Measurements from ENCODE around the gene SOST. TPM values are rescaled to one million over a fixed set of nuclear protein-coding genes. Genes with fewer than 3 reads are reported as not detected.
A peak's percentile ranks its signal among the peaks of the same experiment; 100 is the strongest.

SOST gene
- total RNA-seq, 1 donor from 2014 or later = not detected

DNA sequence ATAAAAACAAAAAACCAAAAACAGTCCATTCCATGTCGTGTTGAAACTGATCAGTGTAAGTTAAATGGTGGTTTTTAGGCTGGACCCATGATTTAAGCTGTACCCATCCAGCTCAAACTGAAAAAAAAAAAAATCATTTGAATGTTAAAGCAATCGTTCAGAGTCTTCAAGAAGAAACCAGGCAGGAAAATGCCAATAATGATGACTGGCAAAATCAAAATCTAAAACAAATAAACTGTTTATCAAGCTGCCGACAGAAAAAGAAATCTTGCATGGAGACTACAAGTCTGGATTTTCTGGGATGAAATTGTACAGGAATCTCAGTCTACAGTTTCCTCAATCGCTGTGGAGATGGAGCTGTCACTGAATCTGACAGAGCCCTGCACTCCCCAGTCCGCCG is 40.7 kb downstream of the SOST start:
- ATAC-seq (no peak), DNase-seq (no peak)
- intact Hi-C loops (cut with DNase I) = no loop called here

DNA sequence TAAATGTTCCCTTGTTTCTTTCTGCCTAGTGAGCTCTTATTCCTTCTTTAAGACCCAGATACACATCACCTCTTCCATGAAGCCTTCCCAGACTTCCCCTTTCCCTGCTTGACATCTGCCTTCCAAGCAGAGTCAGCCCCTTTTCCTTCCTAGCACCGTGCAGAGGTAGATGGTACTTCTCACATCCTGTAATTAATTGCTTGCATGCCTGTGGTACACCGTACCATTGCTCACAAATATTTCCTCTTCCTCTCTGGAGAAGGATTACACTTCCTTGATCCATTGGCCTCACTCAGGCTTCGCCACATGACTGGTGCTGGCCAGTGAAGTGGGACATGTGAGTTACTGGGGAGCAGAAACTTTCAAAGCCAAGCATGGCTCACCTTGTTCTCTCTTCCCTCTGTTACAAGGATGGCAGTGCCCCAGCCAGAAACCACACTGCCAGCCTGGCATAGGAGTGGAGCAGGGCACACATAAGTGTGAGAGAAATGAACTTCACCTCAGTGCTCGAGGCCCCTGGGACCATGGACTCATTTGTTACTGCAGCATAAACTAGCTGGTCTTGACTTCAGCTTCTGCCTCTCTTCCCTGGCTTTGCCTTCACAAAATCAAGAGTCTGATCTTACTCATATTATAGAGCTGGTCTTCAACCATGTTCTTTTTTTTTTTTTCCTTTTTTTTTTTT is 44.0 kb downstream of the SOST start:
- Histone ChIP-seq H3K4me3 (no peak overlapping the region), H3K27ac (no peak overlapping the region), H3K36me3 (no peaks in the 10 kb centered on the region), H3K27me3 (peaks cover 6% of the 10 kb centered on the region), H3K9me3 (no peaks in the 10 kb centered on the region), H3K4me1 (peaks cover 15% of the 10 kb centered on the region)
- intact Hi-C loops (cut with DNase I) = no loop called here
- ATAC-seq (peak; percentile 59), DNase-seq (no peak)
- TF ChIP-seq, protein P1, sequence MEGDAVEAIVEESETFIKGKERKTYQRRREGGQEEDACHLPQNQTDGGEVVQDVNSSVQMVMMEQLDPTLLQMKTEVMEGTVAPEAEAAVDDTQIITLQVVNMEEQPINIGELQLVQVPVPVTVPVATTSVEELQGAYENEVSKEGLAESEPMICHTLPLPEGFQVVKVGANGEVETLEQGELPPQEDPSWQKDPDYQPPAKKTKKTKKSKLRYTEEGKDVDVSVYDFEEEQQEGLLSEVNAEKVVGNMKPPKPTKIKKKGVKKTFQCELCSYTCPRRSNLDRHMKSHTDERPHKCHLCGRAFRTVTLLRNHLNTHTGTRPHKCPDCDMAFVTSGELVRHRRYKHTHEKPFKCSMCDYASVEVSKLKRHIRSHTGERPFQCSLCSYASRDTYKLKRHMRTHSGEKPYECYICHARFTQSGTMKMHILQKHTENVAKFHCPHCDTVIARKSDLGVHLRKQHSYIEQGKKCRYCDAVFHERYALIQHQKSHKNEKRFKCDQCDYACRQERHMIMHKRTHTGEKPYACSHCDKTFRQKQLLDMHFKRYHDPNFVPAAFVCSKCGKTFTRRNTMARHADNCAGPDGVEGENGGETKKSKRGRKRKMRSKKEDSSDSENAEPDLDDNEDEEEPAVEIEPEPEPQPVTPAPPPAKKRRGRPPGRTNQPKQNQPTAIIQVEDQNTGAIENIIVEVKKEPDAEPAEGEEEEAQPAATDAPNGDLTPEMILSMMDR (IDR thresholded peaks at IDR 0.05) = no peak

More for the DNA sequence above, 40.7 kb downstream of the SOST start:
- no peaks in the 10 kb centered on the region for H3K27me3 ChIP-seq
- no peaks in the 10 kb centered on the region for H3K9me3 ChIP-seq
- H3K4me1 ChIP-seq = peaks cover 19% of the 10 kb centered on the region
- TF ChIP-seq, protein P1 (IDR thresholded peaks at IDR 0.05) = no peak
- no peaks in the 10 kb centered on the region for H3K36me3 ChIP-seq
- H3K27ac ChIP-seq = no peak overlapping the region
- H3K4me3 ChIP-seq = no peak overlapping the region

DNA sequence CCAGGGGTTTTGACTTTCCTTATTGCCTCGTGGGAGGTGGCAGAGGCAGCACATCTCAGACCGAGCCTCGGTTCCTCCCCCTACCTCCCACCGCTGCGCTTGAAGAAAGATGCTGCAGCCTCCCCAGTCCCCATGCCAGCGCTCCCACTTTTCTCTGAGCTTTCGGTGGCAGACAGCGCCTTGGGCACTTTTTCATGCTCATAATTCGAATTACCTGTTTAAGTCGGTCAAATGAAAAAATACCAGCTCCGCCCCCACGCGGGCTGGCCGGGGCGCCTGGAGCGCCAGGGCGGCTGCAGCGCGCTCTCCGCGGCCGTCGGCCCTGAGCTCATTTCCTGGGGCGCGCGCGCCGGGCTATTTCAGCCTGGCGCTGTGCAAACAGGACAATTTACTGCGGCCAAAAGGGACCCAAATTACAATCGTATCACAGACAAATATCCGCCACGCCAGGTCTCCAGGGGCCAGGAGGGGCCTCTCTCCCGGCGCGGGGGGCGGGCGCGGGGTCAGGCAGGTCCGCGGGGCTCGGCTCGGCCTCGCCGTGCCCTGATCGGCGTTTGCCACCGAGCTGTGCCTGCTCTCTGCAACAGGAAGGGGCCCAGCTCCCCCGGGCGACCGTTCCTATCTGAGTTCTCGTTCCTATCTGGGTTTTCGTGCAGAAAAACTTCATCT is 45.0 kb downstream of the SOST start:
- peaks cover 15% of the 10 kb centered on the region for H3K4me1 ChIP-seq
- no peaks in the 10 kb centered on the region for H3K36me3 ChIP-seq
- peak overlapping the region; percentile 4 for H3K27ac ChIP-seq
- intact Hi-C loops (cut with DNase I) = no loop called here
- peak overlapping the region; percentile 45 for H3K4me3 ChIP-seq
- DNase-seq (no peak), ATAC-seq (peak; percentile 72)
- TF ChIP-seq, protein P1 (IDR thresholded peaks at IDR 0.05) = no peak
- peaks cover 6% of the 10 kb centered on the region for H3K27me3 ChIP-seq
- no peaks in the 10 kb centered on the region for H3K9me3 ChIP-seq

DNA sequence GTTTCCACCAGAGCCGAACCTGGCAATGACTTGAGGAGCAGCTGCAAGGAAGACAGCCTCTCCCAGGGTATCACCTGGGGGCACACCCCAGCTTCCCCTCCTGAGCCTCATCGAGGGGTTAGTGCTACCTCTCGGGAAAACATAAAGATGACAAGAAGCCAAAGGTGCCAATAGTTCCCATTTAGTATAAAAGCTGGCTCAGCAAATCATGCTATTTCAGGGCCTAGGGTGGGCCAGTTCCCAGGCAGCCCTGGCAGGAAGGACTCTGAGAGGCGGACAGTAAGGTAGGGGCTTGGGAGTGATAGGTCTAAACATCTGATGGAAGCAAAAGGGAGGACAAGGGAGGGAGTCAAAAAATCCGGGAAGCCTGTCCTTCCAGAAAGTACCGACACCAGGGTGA is 46.2 kb downstream of the SOST start:
- no peak for DNase-seq
- no peak overlapping the region for H3K27ac ChIP-seq
- no peaks in the 10 kb centered on the region for H3K36me3 ChIP-seq
- no peaks in the 10 kb centered on the region for H3K9me3 ChIP-seq
- TF ChIP-seq, protein P1 (IDR thresholded peaks at IDR 0.05) = no peak
- H3K4me1 ChIP-seq = peaks cover 15% of the 10 kb centered on the region
- peaks cover 6% of the 10 kb centered on the region for H3K27me3 ChIP-seq
- H3K4me3 ChIP-seq = no peak overlapping the region
- intact Hi-C loops (cut with DNase I) = no loop called here
- ATAC-seq = no peak

DNA sequence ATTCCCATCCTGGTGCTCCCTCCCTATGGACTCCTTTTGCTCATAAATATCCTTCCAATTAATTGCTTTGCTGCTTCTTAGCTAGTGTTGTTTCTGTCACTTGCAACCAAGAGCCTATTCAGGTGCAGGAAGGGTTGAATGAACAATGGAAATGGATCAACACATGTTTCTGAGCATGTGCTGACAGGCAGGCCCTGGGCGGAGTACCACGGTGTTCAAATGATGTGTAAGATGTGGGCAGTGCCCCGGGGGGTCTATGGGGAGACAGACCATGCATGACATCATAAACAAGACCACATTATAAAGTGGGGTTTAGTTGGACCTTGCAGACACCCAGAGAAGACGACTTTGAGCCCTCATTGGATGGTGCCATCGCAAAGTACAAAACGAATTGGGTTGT is 48.5 kb downstream of the SOST start:
- Histone ChIP-seq H3K9me3 (no peaks in the 10 kb centered on the region), H3K4me3 (no peak overlapping the region), H3K36me3 (no peaks in the 10 kb centered on the region), H3K4me1 (peaks cover 15% of the 10 kb centered on the region), H3K27me3 (peaks cover 10% of the 10 kb centered on the region), H3K27ac (no peak overlapping the region)
- intact Hi-C loops (cut with DNase I) = no loop called here
- TF ChIP-seq, protein P1 (IDR thresholded peaks at IDR 0.05) = no peak
- ATAC-seq (no peak), DNase-seq (no peak)
